ENCODE data around the gene RIPPLY1. TPM values are rescaled to one million over a fixed set of nuclear protein-coding genes. Genes with fewer than 3 reads are reported as not detected.

Gene RIPPLY1
- total and polyA plus RNA-seq, 4 donors: not detected

DNA sequence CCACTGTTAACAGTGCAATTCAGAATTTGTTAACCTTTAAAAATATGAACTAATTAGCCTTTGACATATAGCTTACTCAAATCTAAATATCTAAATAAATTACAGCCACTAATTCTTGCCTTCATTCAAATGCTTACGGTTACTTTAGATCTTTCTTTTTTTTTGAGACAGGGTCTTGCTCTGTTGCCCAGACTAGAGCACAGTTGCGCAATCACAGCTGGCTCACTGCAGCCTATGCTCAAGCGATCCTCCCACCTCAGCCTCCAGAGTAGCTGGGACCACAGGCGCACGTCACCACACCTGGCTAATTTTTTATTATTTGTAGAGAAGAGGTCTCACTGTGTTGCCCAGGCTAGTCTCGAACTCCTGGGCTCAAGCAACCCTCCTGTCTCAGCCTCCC lies 48.1 kb upstream of the RIPPLY1 start:
- Histone ChIP-seq H3K27ac (ENCODE audit: low read depth in 1 of 2, low read length in 1 of 2) (no peak overlapping the region), H3K27me3 (ENCODE audit: control insufficient read depth in 3 of 3, insufficient read depth in 3 of 3, low read length in 2 of 3) (peaks cover 0 to 23% (median 18%) of the 10 kb centered on the region in 3 donors), H3K4me1 (ENCODE audit: control insufficient read depth in 5 of 5, insufficient read depth in 5 of 5, low read length in 5 of 5) (peaks cover 0 to 4% (median 0%) of the 10 kb centered on the region in 5 donors), H3K9me3 (ENCODE audit: control insufficient read depth in 4 of 4, insufficient read depth in 3 of 4, low read length in 3 of 4) (no peaks in the 10 kb centered on the region), H3K4me3 (no peak overlapping the region), H3K36me3 (ENCODE audit: control insufficient read depth in 4 of 4, insufficient read depth in 4 of 4, low read length in 4 of 4) (peaks cover 0 to 4% (median 1%) of the 10 kb centered on the region in 4 donors), H3K9ac (ENCODE audit: insufficient read depth in 1 of 2, low read length in 2 of 2) (no peak overlapping the region)
- TF ChIP-seq, protein P1, sequence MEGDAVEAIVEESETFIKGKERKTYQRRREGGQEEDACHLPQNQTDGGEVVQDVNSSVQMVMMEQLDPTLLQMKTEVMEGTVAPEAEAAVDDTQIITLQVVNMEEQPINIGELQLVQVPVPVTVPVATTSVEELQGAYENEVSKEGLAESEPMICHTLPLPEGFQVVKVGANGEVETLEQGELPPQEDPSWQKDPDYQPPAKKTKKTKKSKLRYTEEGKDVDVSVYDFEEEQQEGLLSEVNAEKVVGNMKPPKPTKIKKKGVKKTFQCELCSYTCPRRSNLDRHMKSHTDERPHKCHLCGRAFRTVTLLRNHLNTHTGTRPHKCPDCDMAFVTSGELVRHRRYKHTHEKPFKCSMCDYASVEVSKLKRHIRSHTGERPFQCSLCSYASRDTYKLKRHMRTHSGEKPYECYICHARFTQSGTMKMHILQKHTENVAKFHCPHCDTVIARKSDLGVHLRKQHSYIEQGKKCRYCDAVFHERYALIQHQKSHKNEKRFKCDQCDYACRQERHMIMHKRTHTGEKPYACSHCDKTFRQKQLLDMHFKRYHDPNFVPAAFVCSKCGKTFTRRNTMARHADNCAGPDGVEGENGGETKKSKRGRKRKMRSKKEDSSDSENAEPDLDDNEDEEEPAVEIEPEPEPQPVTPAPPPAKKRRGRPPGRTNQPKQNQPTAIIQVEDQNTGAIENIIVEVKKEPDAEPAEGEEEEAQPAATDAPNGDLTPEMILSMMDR (IDR thresholded peaks at IDR 0.05; ENCODE audit: control extremely low read depth, extremely low read depth): no peak
- 87 to 92% methylated on average over 6 of the region's 6 CpGs for WGBS, 2 donors
- DNase-seq (no peak), ATAC-seq (ENCODE audit: insufficient read depth, low FRiP score) (no peak)

DNA sequence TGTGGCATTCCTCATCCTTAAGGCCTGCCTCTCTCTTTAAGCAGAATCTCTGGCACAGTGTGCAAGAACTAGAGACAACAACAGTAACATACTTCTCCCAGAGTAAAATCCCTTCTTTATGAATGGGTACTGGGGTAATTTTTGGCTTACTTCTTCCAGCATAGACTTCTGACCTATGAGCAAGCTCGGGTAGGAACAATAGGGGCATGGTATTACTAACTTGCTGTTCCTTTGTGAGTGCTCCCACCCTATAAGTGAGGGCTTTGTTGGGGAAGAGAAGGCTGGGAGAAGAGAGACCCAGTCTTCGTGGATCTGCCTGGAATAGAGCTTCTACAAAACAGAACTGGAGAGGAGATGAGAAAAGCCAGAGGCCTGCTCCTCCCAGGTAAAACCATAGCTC lies 47.2 kb upstream of the RIPPLY1 start:
- Histone ChIP-seq H3K4me1 (ENCODE audit: control insufficient read depth in 5 of 5, insufficient read depth in 5 of 5, low read length in 5 of 5) (peaks cover 0 to 4% (median 0%) of the 10 kb centered on the region in 5 donors), H3K4me3 (no peak overlapping the region), H3K27me3 (ENCODE audit: control insufficient read depth in 3 of 3, insufficient read depth in 3 of 3, low read length in 2 of 3) (peaks cover 0 to 23% (median 18%) of the 10 kb centered on the region in 3 donors), H3K36me3 (ENCODE audit: control insufficient read depth in 4 of 4, insufficient read depth in 4 of 4, low read length in 4 of 4) (peaks cover 0 to 3% (median under 1%) of the 10 kb centered on the region in 4 donors), H3K9ac (ENCODE audit: insufficient read depth in 1 of 2, low read length in 2 of 2) (no peak overlapping the region), H3K9me3 (ENCODE audit: control insufficient read depth in 4 of 4, insufficient read depth in 3 of 4, low read length in 3 of 4) (no peaks in the 10 kb centered on the region), H3K27ac (ENCODE audit: low read depth in 1 of 2, low read length in 1 of 2) (no peak overlapping the region)
- DNase-seq (no peak), ATAC-seq (ENCODE audit: insufficient read depth, low FRiP score) (no peak)
- TF ChIP-seq, protein P1 (IDR thresholded peaks at IDR 0.05; ENCODE audit: control extremely low read depth, extremely low read depth): no peak
- 61 to 89% methylated on average over 2 of the region's 2 CpGs for WGBS, 2 donors

DNA sequence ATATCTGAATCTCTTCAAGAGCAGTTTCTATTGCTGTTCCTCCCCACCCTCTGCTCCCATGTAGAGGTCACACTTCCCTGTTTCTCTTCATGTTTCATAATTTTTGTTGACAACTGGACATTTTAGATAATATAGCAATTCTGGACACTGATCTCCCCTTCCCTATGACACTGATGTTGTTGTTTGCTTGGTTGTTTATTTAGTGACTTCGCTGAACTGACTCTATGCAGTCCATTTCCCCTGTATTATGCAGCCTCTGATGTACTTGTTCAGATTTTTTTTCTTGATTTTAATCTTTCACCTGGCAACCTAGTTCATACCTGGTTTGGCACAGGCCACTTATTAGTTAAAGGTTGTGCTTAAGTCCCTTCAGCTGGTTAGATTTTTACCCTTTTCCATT lies 46.2 kb upstream of the RIPPLY1 start:
- Histone ChIP-seq H3K4me1 (ENCODE audit: control insufficient read depth in 5 of 5, insufficient read depth in 5 of 5, low read length in 5 of 5) (peaks cover 0 to 4% (median 0%) of the 10 kb centered on the region in 5 donors), H3K36me3 (ENCODE audit: control insufficient read depth in 4 of 4, insufficient read depth in 4 of 4, low read length in 4 of 4) (peaks cover 0 to 3% (median 0%) of the 10 kb centered on the region in 4 donors), H3K4me3 (no peak overlapping the region), H3K9ac (ENCODE audit: insufficient read depth in 1 of 2, low read length in 2 of 2) (no peak overlapping the region), H3K27me3 (ENCODE audit: control insufficient read depth in 3 of 3, insufficient read depth in 3 of 3, low read length in 2 of 3) (peaks cover 0 to 24% (median 14%) of the 10 kb centered on the region in 3 donors), H3K27ac (ENCODE audit: low read depth in 1 of 2, low read length in 1 of 2) (no peak overlapping the region), H3K9me3 (ENCODE audit: control insufficient read depth in 4 of 4, insufficient read depth in 3 of 4, low read length in 3 of 4) (no peaks in the 10 kb centered on the region)
- WGBS, 2 donors: 74 to 84% methylated on average over 1 of the region's 1 CpG
- DNase-seq (no peak), ATAC-seq (ENCODE audit: insufficient read depth, low FRiP score) (no peak)
- TF ChIP-seq, protein P1 (IDR thresholded peaks at IDR 0.05; ENCODE audit: control extremely low read depth, extremely low read depth): no peak

DNA sequence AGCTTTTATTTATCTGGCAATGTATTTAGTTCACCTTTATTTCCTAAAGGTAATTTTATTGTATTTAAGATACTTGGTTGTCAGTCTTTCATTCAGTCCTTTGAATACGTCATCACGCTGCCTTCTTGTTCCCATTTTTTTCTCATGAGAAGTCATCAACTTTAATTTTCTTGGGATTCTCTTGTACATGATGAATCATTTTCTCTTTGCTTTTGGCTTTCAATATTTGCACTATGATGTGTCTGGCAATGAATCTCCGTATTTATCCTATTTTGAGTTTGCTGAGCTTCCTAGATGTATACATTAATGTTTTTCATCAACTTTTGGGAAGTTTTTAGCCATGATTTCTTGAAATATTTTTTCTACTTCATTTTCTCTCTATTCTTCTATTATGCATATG lies 45.5 kb upstream of the RIPPLY1 start:
- no peak for ATAC-seq (ENCODE audit: insufficient read depth, low FRiP score)
- Histone ChIP-seq H3K9ac (ENCODE audit: insufficient read depth in 1 of 2, low read length in 2 of 2) (no peak overlapping the region), H3K27ac (ENCODE audit: low read depth in 1 of 2, low read length in 1 of 2) (no peak overlapping the region), H3K36me3 (ENCODE audit: control insufficient read depth in 4 of 4, insufficient read depth in 4 of 4, low read length in 4 of 4) (peaks cover 0 to 3% (median 0%) of the 10 kb centered on the region in 4 donors), H3K27me3 (ENCODE audit: control insufficient read depth in 3 of 3, insufficient read depth in 3 of 3, low read length in 2 of 3) (peaks cover 0 to 27% (median 11%) of the 10 kb centered on the region in 3 donors), H3K9me3 (ENCODE audit: control insufficient read depth in 4 of 4, insufficient read depth in 3 of 4, low read length in 3 of 4) (no peaks in the 10 kb centered on the region), H3K4me3 (no peak overlapping the region), H3K4me1 (ENCODE audit: control insufficient read depth in 5 of 5, insufficient read depth in 5 of 5, low read length in 5 of 5) (peaks cover 0 to 4% (median 0%) of the 10 kb centered on the region in 5 donors)
- 79 to 100% methylated on average over 3 of the region's 3 CpGs for WGBS, 2 donors
- no peak for DNase-seq
- TF ChIP-seq, protein P1 (IDR thresholded peaks at IDR 0.05; ENCODE audit: control extremely low read depth, extremely low read depth): no peak

Measured in lung (tissue), 12 donors.